LNCaP clone FGC (cell line): ENCODE results near the gene MPHOSPH6.

Source experiments
- DNase-seq: peaks from one replicate; pipeline ENCODE4 v3.0.0-alpha.2; 2011; ENCODE audit warnings: low read depth
- H3K4me3 ChIP-seq: 2 replicates; pipeline ENCODE4 v1.5.1; 2011; ENCODE audit warnings: mild to moderate bottlenecking, low read depth, low read length, control low read depth
- CTCF ChIP-seq: IDR thresholded peaks from 2 replicates; pipeline ENCODE4 v1.5.1; 2012; ENCODE audit warnings: mild to moderate bottlenecking; ENCODE audit not compliant: control insufficient read depth, insufficient read depth; ENCODE audit errors: extremely low read depth

Gene MPHOSPH6

GRCh38 chr16:82108774-82109173, 61.2 kb downstream of the MPHOSPH6 start:
- H3K4me3 ChIP-seq: no peak overlapping the region
- TF ChIP-seq CTCF: no peak
- no peak for DNase-seq

- TF ChIP-seq CTCF: no peak
- no peak for DNase-seq
- no peak overlapping the region for H3K4me3 ChIP-seq
Measured at GRCh38 chr16:82108100-82108499, 61.9 kb downstream of the MPHOSPH6 start.

GRCh38 chr16:82105107-82105506, 64.9 kb downstream of the MPHOSPH6 start:
- TF ChIP-seq CTCF: no peak
- no peak for DNase-seq
- H3K4me3 ChIP-seq: no peak overlapping the region
